ENCODE measurements around the gene CCDC158. TPM values are rescaled to one million over a fixed set of nuclear protein-coding genes. Genes with fewer than 3 reads are reported as not detected.

The CCDC158 gene
- polyA plus RNA-seq, 1 of the 3 experiments (the other 2 are of a cell fraction), result not detected

GRCh38 chr4:76266627-76267026 lies 154.3 kb downstream of the CCDC158 start:
- Histone ChIP-seq H3K4me1 (ENCODE audit: control insufficient read depth in 1 of 2, insufficient read depth in 2 of 2, low read depth in 1 of 2, low read length in 1 of 2) (no peaks in the 10 kb centered on the region), H3K79me2 (ENCODE audit: insufficient read depth) (no peaks in the 10 kb centered on the region), H3K9me2 (no peaks in the 10 kb centered on the region), H3K36me3 (replicated peaks in 1 of 2; ENCODE audit: control insufficient read depth in 1 of 2, insufficient read depth in 2 of 2, low read length in 1 of 2) (no peaks in the 10 kb centered on the region), H3K4me2 (no peak overlapping the region), H4K20me1 (ENCODE audit: insufficient read depth) (no peaks in the 10 kb centered on the region), H3K27me3 (ENCODE audit: insufficient read depth) (no peaks in the 10 kb centered on the region; the same call in 1 of the 2 replicates), H3K4me3 (ENCODE audit: low read depth in 2 of 2, low read length in 1 of 2) (no peak overlapping the region), H3F3A (replicated peaks; ENCODE audit: insufficient read depth) (no peaks in the 10 kb centered on the region), H2AFZ (ENCODE audit: low read depth) (no peak overlapping the region), H3K9me3 (no peaks in the 10 kb centered on the region), H3K27ac (ENCODE audit: low read depth in 2 of 2, low read length in 1 of 2) (no peak overlapping the region), H3K9ac (no peak overlapping the region)
- no peak for DNase-seq
- no peak for TF ChIP-seq RFX5 (IDR thresholded peaks at IDR 0.05; ENCODE audit: low read length)
- no peak for TF ChIP-seq REST (IDR thresholded peaks at IDR 0.05; ENCODE audit: low read depth, low read length)
- TF ChIP-seq POLR2AphosphoS5 (IDR thresholded peaks at IDR 0.05; ENCODE audit: low read depth, low read length), result no peak
- no peak for TF ChIP-seq EP300 (IDR thresholded peaks at IDR 0.05; ENCODE audit: borderline replicate concordance in 1 of 2, low read depth in 1 of 2, low read length in 1 of 2)
- TF ChIP-seq RAD21 (IDR thresholded peaks at IDR 0.05; ENCODE audit: low read length), result no peak
- TF ChIP-seq RCOR1 (IDR thresholded peaks at IDR 0.05; ENCODE audit: low read length), result no peak
- TF ChIP-seq FOXJ3 (CRISPR knock-in tag; IDR thresholded peaks at IDR 0.05), result no peak
- no peak for TF ChIP-seq YY1 (IDR thresholded peaks at IDR 0.05; ENCODE audit: low read depth)
- TF ChIP-seq EZH2phosphoT487 (IDR thresholded peaks at IDR 0.05; ENCODE audit: borderline replicate concordance, low read depth), result no peak
- no peak for TF ChIP-seq FOSL2 (IDR thresholded peaks at IDR 0.05; ENCODE audit: borderline replicate concordance, low read depth)
- TF ChIP-seq NFIC (IDR thresholded peaks at IDR 0.05; ENCODE audit: borderline replicate concordance), result no peak
- no peak for TF ChIP-seq NRF1 (IDR thresholded peaks at IDR 0.05; ENCODE audit: low read depth, low read length)
- no peak for TF ChIP-seq IRF3 (IDR thresholded peaks at IDR 0.05; ENCODE audit: low read depth, low read length)
- POLR2A ChIA-PET, result no interaction called here
- CTCF ChIA-PET, result interaction anchor here (0.7 kb wide), 1 partner anchor 11 kb away, joined by 3 read pairs; no protein-coding TSS in a partner anchor
- WGBS (ENCODE audit: low lambda C conversion rate), result 50% methylated on average over 3 of the region's 3 CpGs
